ENCODE measurements around the gene FBXO47. TPM values are rescaled to one million over a fixed set of nuclear protein-coding genes. Genes with fewer than 3 reads are reported as not detected.

The FBXO47 gene
- total RNA-seq, 2 experiments from 2014 or later: 0.14 to 0.15 TPM

DNA sequence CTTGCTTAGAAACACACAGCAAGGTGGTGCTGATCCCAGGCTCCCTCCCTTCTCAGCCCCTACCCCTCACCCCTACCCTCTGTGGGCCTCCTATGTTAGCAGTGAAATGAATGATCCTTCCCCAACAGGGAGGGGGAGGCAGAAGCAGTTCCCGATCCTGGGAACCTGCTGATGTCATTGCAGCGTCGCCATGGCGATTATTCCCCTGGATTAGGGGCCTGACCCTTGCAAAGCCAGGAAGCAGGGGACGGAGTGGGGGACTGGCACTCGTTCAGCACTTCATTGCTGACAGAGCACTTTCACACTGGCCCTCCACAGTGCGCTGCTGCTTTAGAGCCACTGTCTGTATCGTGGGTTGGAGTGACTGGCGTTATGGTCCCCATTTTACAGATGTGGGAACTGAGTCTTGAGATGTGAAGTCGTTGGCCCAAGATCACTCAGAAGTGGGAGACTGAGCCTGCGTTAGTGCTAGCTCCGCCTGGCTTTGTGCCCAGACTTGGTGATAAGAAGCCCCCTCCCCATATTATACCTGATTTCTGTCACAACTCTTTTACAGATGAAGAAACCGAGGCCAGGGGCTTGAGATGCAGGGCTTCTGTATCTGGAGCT lies 70.8 kb downstream of the FBXO47 start:
- Mint-ChIP-seq H3K27ac (peak overlapping the region; percentile 4), H3K36me3 (ENCODE audit: low read depth) (peaks cover 17% of the 10 kb centered on the region), H3K9me3 (no peaks in the 10 kb centered on the region), H3K4me3 (no peak overlapping the region), H3K4me1 (ENCODE audit: low read depth) (peaks cover 72% of the 10 kb centered on the region), H3K27me3 (ENCODE audit: low read depth) (no peaks in the 10 kb centered on the region)
- CTCF ChIA-PET: interaction anchor here (0.7 to 4.1 kb wide), 3 partner anchors 9 to 23 kb away, joined by 3 to 26 read pairs (median 3); no protein-coding TSS in a partner anchor
- DNase-seq: no peak
- intact Hi-C loops (cut with micrococcal nuclease): loop anchor here (5.0 kb wide), 1 partner anchor 161 kb away; no protein-coding TSS in a partner anchor

DNA sequence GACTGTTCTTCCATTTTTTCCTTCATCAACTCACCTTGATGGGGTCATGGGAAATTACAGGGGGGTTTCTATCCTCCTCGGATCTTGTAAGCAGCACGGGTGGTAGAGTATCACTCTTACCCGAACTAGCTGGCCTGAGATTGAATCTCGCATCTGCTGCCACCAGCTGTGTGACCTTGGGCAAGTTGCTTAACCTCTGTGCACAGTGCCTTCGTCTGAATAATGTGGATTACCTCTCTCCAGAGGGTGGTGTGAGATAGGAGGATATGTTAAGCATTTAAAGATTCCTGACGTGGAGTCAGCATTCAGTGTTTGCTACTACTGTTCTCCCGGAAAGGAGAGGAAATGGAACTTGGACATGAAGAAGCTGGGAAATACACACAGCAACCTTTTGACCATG lies 72.9 kb downstream of the FBXO47 start:
- Mint-ChIP-seq H3K36me3 (ENCODE audit: low read depth) (peaks cover 18% of the 10 kb centered on the region), H3K4me1 (ENCODE audit: low read depth) (peaks cover 77% of the 10 kb centered on the region), H3K4me3 (no peak overlapping the region), H3K27ac (peak overlapping the region; percentile 61), H3K9me3 (no peaks in the 10 kb centered on the region), H3K27me3 (ENCODE audit: low read depth) (no peaks in the 10 kb centered on the region)
- DNase-seq: no peak
- intact Hi-C loops (cut with micrococcal nuclease): no loop called here
- CTCF ChIA-PET: interaction anchor here (1.0 to 1.6 kb wide), 4 partner anchors 10 to 25 kb away, joined by 3 to 5 read pairs (median 4); partner anchors contain the start of gene LASP1

DNA sequence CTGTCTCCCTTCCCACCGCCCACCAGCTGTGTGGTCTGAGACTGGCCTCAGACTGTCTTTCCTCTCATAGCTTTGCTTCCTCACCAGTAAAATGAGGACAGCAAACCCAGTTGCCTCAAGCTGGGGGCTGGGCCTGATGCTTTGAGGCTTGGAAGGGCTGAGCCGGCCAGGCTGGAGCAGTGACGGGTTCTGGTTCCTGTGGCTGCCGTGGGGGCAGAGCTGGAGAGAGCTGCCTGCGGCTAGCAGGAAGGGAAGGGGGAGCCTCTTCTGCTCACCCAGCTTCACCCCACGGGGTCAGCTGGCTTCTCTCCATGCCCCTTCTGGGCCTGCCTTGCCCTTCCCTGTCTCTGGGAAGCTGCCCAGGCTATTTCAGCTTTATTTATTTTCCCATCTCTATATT lies 73.6 kb downstream of the FBXO47 start:
- H3K9me3 Mint-ChIP-seq: no peaks in the 10 kb centered on the region
- intact Hi-C loops (cut with micrococcal nuclease): no loop called here

DNA sequence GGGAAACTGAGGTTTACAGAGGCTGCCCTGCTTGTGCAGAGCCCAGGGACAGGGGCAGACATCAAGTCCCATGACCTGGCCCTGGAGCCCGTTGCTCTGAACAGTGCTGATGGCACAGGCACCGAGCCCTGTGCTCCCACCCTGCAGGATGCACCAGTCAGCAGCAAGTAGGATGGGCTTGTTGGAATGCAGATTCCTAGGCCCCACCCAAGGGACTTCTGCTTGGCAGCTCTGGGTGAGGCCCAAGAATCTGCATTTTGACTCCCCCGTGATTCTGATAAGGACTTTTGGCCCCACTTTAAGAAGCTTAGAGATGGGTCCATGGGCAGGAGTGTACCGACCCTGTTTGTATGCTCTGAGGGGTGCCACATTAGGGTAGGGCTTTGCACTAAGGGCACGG lies 74.1 kb downstream of the FBXO47 start:
- Mint-ChIP-seq H3K27me3 (ENCODE audit: low read depth) (no peaks in the 10 kb centered on the region), H3K27ac (peak overlapping the region; percentile 61), H3K4me1 (ENCODE audit: low read depth) (peaks cover 77% of the 10 kb centered on the region), H3K9me3 (no peaks in the 10 kb centered on the region), H3K4me3 (no peak overlapping the region), H3K36me3 (ENCODE audit: low read depth) (peaks cover 18% of the 10 kb centered on the region)
- CTCF ChIA-PET: interaction anchor here (0.7 to 1.6 kb wide), 4 partner anchors 9 to 19 kb away, joined by 3 to 5 read pairs (median 4); no protein-coding TSS in a partner anchor
- intact Hi-C loops (cut with micrococcal nuclease): no loop called here
- no peak for DNase-seq

More for the DNA sequence above, 73.6 kb downstream of the FBXO47 start:
- Mint-ChIP-seq H3K36me3 (ENCODE audit: low read depth) (peaks cover 17% of the 10 kb centered on the region), H3K27me3 (ENCODE audit: low read depth) (no peaks in the 10 kb centered on the region), H3K27ac (peak overlapping the region; percentile 61), H3K4me3 (no peak overlapping the region), H3K4me1 (ENCODE audit: low read depth) (peaks cover 79% of the 10 kb centered on the region)
- CTCF ChIA-PET: interaction anchor here (0.7 to 1.6 kb wide), 6 partner anchors 9 to 24 kb away, joined by 3 to 5 read pairs (median 3); partner anchors contain the start of gene LASP1
- no peak for DNase-seq

DNA sequence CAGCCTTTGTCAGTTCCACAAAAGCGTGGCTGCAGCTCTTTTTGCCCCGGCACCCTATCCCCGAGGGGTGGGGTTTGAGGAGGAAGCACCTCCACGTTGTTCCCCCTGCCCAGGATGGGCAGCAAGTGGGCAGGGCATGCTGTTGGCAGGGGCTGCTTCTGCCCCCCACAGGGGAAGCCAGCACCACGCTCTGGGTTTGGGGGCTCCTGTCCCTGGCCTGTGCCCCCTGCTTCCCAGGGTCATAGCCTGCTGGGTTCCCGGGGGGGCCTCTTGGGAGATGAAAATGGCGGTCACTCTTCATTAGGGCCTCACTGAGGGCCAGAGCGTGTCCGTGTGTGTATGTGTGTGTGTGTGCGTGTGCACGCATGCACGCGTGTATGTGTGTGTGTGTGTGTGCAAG lies 74.6 kb downstream of the FBXO47 start:
- Mint-ChIP-seq H3K9me3 (no peaks in the 10 kb centered on the region), H3K4me1 (ENCODE audit: low read depth) (peaks cover 74% of the 10 kb centered on the region), H3K36me3 (ENCODE audit: low read depth) (peaks cover 15% of the 10 kb centered on the region), H3K4me3 (no peak overlapping the region), H3K27ac (peak overlapping the region; percentile 82), H3K27me3 (ENCODE audit: low read depth) (no peaks in the 10 kb centered on the region)
- DNase-seq: no peak
- CTCF ChIA-PET: interaction anchor here (1.4 kb wide), 1 partner anchor 11 kb away, joined by 4 read pairs; no protein-coding TSS in a partner anchor
- intact Hi-C loops (cut with micrococcal nuclease): no loop called here

DNA sequence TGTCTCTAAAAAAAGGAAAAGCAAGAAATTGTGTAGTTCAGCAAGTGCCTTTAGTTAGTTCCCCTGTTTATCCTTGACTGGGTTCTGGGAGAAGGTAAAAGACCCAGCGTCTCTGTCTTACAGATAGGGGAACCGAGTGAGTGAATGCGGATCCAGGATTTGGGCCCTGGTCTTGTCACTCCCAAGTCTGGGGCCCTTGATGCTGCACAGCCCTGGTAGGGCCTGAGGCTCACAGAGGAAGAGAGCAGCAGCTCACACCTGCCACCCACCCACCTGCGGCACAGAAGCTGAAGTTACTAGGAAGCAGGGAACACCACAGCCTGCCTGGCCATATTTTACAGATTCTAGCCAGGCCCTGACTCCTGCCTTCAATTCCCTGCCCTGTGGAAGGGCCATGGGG lies 75.1 kb downstream of the FBXO47 start:
- no peak overlapping the region for H3K4me3 Mint-ChIP-seq
- no peaks in the 10 kb centered on the region for H3K27me3 Mint-ChIP-seq (ENCODE audit: low read depth)
- no peaks in the 10 kb centered on the region for H3K9me3 Mint-ChIP-seq
- peaks cover 73% of the 10 kb centered on the region for H3K4me1 Mint-ChIP-seq (ENCODE audit: low read depth)
- CTCF ChIA-PET: interaction anchor here (0.9 kb wide), 1 partner anchor 32 kb away, joined by 3 read pairs; no protein-coding TSS in a partner anchor
- peak overlapping the region; percentile 82 for H3K27ac Mint-ChIP-seq
- intact Hi-C loops (cut with micrococcal nuclease): no loop called here
- peaks cover 10% of the 10 kb centered on the region for H3K36me3 Mint-ChIP-seq (ENCODE audit: low read depth)
- DNase-seq: no peak

DNA sequence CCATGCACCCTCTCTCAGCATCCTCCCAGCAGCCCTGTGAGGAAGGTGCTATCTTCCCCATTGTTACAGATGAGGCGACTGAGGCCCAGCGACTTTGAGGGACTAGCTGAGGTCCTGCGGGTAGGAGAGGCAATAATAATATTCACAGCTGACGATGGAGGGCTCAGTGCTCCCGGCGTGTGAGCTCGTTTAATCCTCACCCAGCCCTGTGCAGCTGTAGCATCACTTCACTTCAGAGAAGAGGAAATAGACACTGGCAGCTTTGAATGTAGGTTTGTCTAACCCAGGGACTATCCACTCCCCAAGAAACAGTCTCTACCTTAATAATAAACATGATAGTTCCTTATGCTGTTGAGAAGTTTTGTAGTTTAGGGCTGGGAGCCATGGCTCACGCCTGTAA lies 75.8 kb downstream of the FBXO47 start:
- Mint-ChIP-seq H3K4me3 (no peak overlapping the region), H3K9me3 (no peaks in the 10 kb centered on the region), H3K27me3 (ENCODE audit: low read depth) (no peaks in the 10 kb centered on the region), H3K36me3 (ENCODE audit: low read depth) (peaks cover 8% of the 10 kb centered on the region), H3K4me1 (ENCODE audit: low read depth) (peaks cover 74% of the 10 kb centered on the region), H3K27ac (peak overlapping the region; percentile 82)
- intact Hi-C loops (cut with micrococcal nuclease): no loop called here
- peak; percentile 31 for DNase-seq
- CTCF ChIA-PET: interaction anchor here (0.6 to 1.0 kb wide), 3 partner anchors 10 to 33 kb away, joined by 3 read pairs; no protein-coding TSS in a partner anchor

DNA sequence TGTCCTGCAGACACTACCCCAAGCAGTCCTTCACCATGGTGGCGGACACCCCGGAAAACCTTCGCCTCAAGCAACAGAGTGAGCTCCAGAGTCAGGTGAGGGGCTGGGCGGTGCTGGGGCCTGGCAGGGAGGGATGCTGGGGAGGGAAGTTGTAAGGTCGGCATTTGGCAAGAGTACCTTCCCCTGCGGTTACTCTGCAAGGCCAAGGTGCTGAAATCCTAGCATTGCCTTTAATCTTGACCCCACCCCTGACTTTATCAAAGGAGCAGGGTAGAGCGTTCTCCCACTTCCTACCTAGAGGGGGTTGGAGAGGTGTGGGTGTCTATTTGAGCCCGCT lies 76.8 kb downstream of the FBXO47 start:
- Mint-ChIP-seq H3K36me3 (ENCODE audit: low read depth) (peaks cover 8% of the 10 kb centered on the region), H3K4me1 (ENCODE audit: low read depth) (peaks cover 81% of the 10 kb centered on the region), H3K9me3 (no peaks in the 10 kb centered on the region), H3K27me3 (ENCODE audit: low read depth) (no peaks in the 10 kb centered on the region), H3K4me3 (peak overlapping the region; percentile 18), H3K27ac (peak overlapping the region; percentile 82)
- intact Hi-C loops (cut with micrococcal nuclease): no loop called here
- peak; percentile 42 for DNase-seq
- CTCF ChIA-PET: no interaction called here

DNA sequence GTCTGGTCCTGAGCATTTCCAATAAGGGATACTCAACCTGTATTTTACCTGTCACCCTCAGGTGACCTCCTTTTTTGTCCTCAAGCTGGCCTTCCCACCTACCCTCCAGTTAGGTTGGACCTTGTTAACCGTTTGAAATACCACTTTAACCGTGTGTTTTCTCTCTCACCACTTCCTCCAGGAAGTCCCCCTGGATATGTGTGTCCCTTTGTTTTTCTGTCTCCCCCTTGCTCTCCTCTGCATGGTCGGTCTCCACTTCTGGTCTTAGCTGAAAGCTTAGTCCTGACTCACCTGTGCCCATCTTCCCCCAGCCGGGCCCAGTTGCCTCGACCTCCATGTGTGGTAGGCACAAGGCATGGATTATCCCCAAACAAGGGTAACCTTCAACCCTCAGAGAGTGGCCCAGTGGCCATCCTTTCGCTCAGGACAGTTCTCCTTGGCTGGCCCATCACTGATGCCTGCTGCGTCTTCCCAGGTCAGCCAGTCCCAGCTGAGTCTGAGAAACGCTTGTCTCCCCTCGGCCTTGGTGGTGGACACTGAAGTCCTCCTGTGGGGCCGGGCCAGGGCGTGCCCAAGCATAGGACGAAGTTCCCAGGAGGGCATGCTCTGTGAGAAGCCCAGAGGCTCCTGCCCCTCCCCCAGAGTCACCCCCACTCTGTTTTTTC lies 77.3 kb downstream of the FBXO47 start:
- Mint-ChIP-seq H3K9me3 (no peaks in the 10 kb centered on the region), H3K27ac (peak overlapping the region; percentile 82), H3K27me3 (ENCODE audit: low read depth) (no peaks in the 10 kb centered on the region), H3K36me3 (ENCODE audit: low read depth) (peaks cover 8% of the 10 kb centered on the region), H3K4me1 (ENCODE audit: low read depth) (peaks cover 86% of the 10 kb centered on the region), H3K4me3 (peak overlapping the region; percentile 18)
- CTCF ChIA-PET: no interaction called here
- DNase-seq: peak; percentile 5
- intact Hi-C loops (cut with micrococcal nuclease): no loop called here

DNA sequence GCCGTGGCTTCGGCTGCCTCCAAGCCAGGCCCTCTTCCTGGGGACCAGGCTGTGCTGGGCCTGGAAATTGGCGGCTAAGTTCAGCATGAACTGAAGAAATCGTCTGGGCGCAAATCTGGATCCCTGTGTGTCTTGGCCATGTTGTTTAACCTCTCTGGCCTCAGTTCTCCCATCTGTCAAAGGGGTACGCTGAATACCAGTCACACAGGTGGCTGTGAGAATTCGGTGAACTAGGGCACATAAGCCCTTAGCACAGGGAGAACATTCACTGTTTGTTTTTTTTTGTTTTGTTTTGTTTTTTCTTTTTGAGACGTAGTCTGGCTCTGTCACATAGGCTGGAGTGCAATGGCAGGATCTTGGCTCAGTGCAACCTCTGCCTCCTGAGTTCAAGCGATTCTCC lies 78.4 kb downstream of the FBXO47 start:
- CTCF ChIA-PET: no interaction called here
- H3K4me3 Mint-ChIP-seq: no peak overlapping the region
- no peaks in the 10 kb centered on the region for H3K9me3 Mint-ChIP-seq
- peaks cover 9% of the 10 kb centered on the region for H3K36me3 Mint-ChIP-seq (ENCODE audit: low read depth)
- intact Hi-C loops (cut with micrococcal nuclease): no loop called here
- peak; percentile 3 for DNase-seq
- no peak overlapping the region for H3K27ac Mint-ChIP-seq
- H3K4me1 Mint-ChIP-seq (ENCODE audit: low read depth): peaks cover 85% of the 10 kb centered on the region
- no peaks in the 10 kb centered on the region for H3K27me3 Mint-ChIP-seq (ENCODE audit: low read depth)

DNA sequence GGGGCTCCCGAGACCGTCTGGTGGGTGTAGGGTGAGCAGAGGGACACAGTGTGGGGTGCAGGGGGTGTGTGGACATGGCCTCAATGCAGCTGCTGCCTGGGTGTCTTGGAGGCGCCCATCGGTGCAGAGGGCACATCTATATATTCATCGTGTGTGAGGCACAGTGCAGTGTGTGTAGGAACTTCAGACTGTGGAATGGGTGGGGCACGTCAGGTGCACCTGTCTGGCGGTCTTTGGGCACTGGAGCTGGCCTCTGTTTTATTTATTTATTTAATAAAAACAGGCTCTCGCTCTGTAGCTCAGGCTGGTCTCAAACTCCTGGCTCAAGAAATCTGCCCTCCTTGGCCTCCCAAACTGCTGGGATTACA lies 80.6 kb downstream of the FBXO47 start:
- H3K4me3 Mint-ChIP-seq: no peak overlapping the region
- H3K4me1 Mint-ChIP-seq (ENCODE audit: low read depth): peaks cover 85% of the 10 kb centered on the region
- intact Hi-C loops (cut with micrococcal nuclease): no loop called here
- no peak overlapping the region for H3K27ac Mint-ChIP-seq
- H3K36me3 Mint-ChIP-seq (ENCODE audit: low read depth): peaks cover 20% of the 10 kb centered on the region
- no peak for DNase-seq
- CTCF ChIA-PET: interaction anchor here (0.7 to 0.8 kb wide), 2 partner anchors 18 to 39 kb away, joined by 3 read pairs; partner anchors contain the start of gene LASP1NB
- no peaks in the 10 kb centered on the region for H3K9me3 Mint-ChIP-seq
- no peaks in the 10 kb centered on the region for H3K27me3 Mint-ChIP-seq (ENCODE audit: low read depth)

Measured in activated naive CD4-positive, alpha-beta T cell treated with anti-CD3 and anti-CD28 coated beads for 36 hours (primary cell).